K562 (cell line): ENCODE data around the gene YJEFN3. TPM values are rescaled to one million over a fixed set of nuclear protein-coding genes. Genes with fewer than 3 reads are reported as not detected.

Experiments used
- ATAC-seq: fragments of 200-7000 bp; cut with Tn5 transposase; 3 replicates; pipeline ENCODE4 v1.9.1; 2020; ENCODE audit warnings: moderate library complexity
- BruUV-seq: library from RNA; stranded (reverse); fragments of 400-500 nt; replicated peaks from 2 replicates; lab custom pipeline; 2021; lab: Mats Ljungman, UMichigan
- CTCF ChIA-PET: fragments of 300-600 bp; formaldehyde crosslinking; extraction: SDS; loops from one replicate; lab custom pipeline; 2021; ENCODE audit warnings: low intra/inter-chr PET ratio; lab: Yijun Ruan, JAX
- POLR2A ChIA-PET: fragments of 300-600, 350-650 bp; sonication (Branson Sonifier 250); formaldehyde crosslinking; extraction: SDS; loops from one replicate; lab custom pipeline; 2021; ENCODE audit warnings: antibody characterized with exemption, inconsistent platforms; lab: Yijun Ruan, JAX
- DNase-seq, 4 experiments: peaks; one replicate each; pipeline versions ENCODE4 v3.0.0 to v3.0.0-alpha.2; 2011 to 2018; ENCODE audit warnings: low spot score in 3 of 4, mixed read lengths in 3 of 4; ENCODE audit errors: extremely low read depth in 1 of 4
- FAIRE-seq: peaks from 2 replicates; lab custom pipeline; 2011; peaks lifted over from hg19 to GRCh38; lab: Jason Lieb, UNC
- H2AFZ ChIP-seq: 2 replicates; pipeline ENCODE4 v1.6.0; 2011; ENCODE audit warnings: low read depth, low read length, control low read depth, inconsistent platforms
- H3K27ac ChIP-seq: fragments of 200-600 bp; 3 replicates; pipeline ENCODE4 v1.8.0; 2011; ENCODE audit warnings: low read depth, mild to moderate bottlenecking, control low read depth, inconsistent platforms, low read length, moderate library complexity, mixed read lengths; ENCODE audit errors: extremely low read depth
- H3K27me3 ChIP-seq, 2 experiments: fragments of 300-600 bp in 1 of 2; 2 replicates in 1 of 2; 3 replicates in 1 of 2; pipeline versions ENCODE4 v1.6.0 to v1.8.0; 2011; ENCODE audit warnings: inconsistent platforms in 2 of 2, low read length in 2 of 2, mild to moderate bottlenecking in 1 of 2, mixed read lengths in 1 of 2, moderate library complexity in 1 of 2; ENCODE audit not compliant: control insufficient read depth in 2 of 2, insufficient read depth in 2 of 2
- H3K36me3 ChIP-seq: fragments of 300-600 bp; 3 replicates; pipeline ENCODE4 v1.8.0; 2011; ENCODE audit warnings: mild to moderate bottlenecking, low read length, inconsistent platforms; ENCODE audit not compliant: control insufficient read depth, insufficient read depth
- H3K4me1 ChIP-seq, 2 experiments: fragments of 200-600 bp in 1 of 2; replicated peaks in 1 of 2; 2 replicates in 1 of 2; 3 replicates in 1 of 2; pipeline versions ENCODE4 v1.5.1 to v1.8.0; 2011; ENCODE audit warnings: inconsistent platforms in 2 of 2, low read length in 2 of 2, mild to moderate bottlenecking in 1 of 2, mixed read lengths in 1 of 2, moderate library complexity in 1 of 2; ENCODE audit not compliant: control insufficient read depth in 2 of 2, insufficient read depth in 2 of 2
- H3K4me2 ChIP-seq: 2 replicates; pipeline ENCODE4 v1.6.1; 2011; ENCODE audit warnings: low read length, control low read depth, inconsistent platforms, mixed read lengths; ENCODE audit not compliant: insufficient read depth
- H3K4me3 ChIP-seq: fragments of 200-600 bp; sonication (generic), shearing (Covaris generic); 2 replicates; pipeline ENCODE4 v1.5.1; 2016; ENCODE audit warnings: control low read depth, inconsistent platforms
- H3K79me2 ChIP-seq: fragments of 200-600 bp; 3 replicates; pipeline ENCODE4 v1.8.0; 2011; ENCODE audit warnings: low read length, inconsistent platforms; ENCODE audit not compliant: control insufficient read depth, insufficient read depth
- H3K9ac ChIP-seq, 2 experiments: 2 replicates each; pipeline versions ENCODE4 v1.6.0 to v1.6.1; 2011; ENCODE audit warnings: low read depth in 2 of 2, low read length in 2 of 2, control low read depth in 1 of 2, inconsistent platforms in 1 of 2, mild to moderate bottlenecking in 1 of 2, mixed read lengths in 1 of 2; ENCODE audit not compliant: insufficient read depth in 1 of 2
- H3K9me1 ChIP-seq: one replicate; pipeline ENCODE4 v1.6.0; 2011; ENCODE audit warnings: inconsistent platforms, mild to moderate bottlenecking, low read length, moderate library complexity; ENCODE audit not compliant: control insufficient read depth, insufficient read depth
- H3K9me3 ChIP-seq: replicated peaks from 2 replicates; pipeline ENCODE4 v1.5.1; 2011; ENCODE audit warnings: low read depth, low read length, inconsistent platforms; ENCODE audit not compliant: control insufficient read depth, insufficient read depth
- H4K20me1 ChIP-seq: replicated peaks from 2 replicates; pipeline ENCODE4 v1.6.1; 2011; ENCODE audit warnings: low read length, inconsistent platforms, mixed read lengths; ENCODE audit not compliant: control insufficient read depth, insufficient read depth
- ATF1 ChIP-seq, 2 experiments: fragments of 450-650 bp in 1 of 2; IDR thresholded peaks; 2 replicates each; pipeline ENCODE4 v1.6.1; 2016; ENCODE audit warnings: missing compliant biosample characterization in 1 of 2, missing genetic modification characterization in 1 of 2
- ATF2 ChIP-seq: sonication (generic); formaldehyde crosslinking; IDR thresholded peaks from 2 replicates; pipeline ENCODE4 v1.8.1; 2022; ENCODE audit warnings: missing genetic modification reagents
- E2F4 ChIP-seq: sonication (generic); formaldehyde crosslinking; IDR thresholded peaks from 2 replicates; pipeline ENCODE4 v1.8.0; 2022; ENCODE audit warnings: mild to moderate bottlenecking, low read depth, missing genetic modification reagents
- E4F1 ChIP-seq: fragments of 250-450 bp; sonication (Bioruptor Pico); IDR thresholded peaks from 2 replicates; pipeline ENCODE4 v1.5.0; 2021; ENCODE audit warnings: mild to moderate bottlenecking, borderline replicate concordance
- ELF4 ChIP-seq: fragments of 450-650 bp; formaldehyde crosslinking; IDR thresholded peaks from 2 replicates; pipeline ENCODE4 v1.4.0; 2022; ENCODE audit warnings: missing genetic modification characterization
- FOXP1 ChIP-seq: sonication (generic); formaldehyde crosslinking; IDR thresholded peaks from 2 replicates; pipeline ENCODE4 v1.8.0; 2022; ENCODE audit warnings: mild to moderate bottlenecking, missing genetic modification reagents
- HNRNPL ChIP-seq: fragments of 200-400 bp; formaldehyde crosslinking; IDR thresholded peaks from 2 replicates; pipeline ENCODE4 v1.6.1; 2017; ENCODE audit warnings: low read depth, mild to moderate bottlenecking, low read length
- KLF16 ChIP-seq: IDR thresholded peaks from 2 replicates; pipeline ENCODE4 v1.6.1; 2016; ENCODE audit warnings: antibody characterized with exemption
- PHF21A ChIP-seq: fragments of 450-650 bp; IDR thresholded peaks from 2 replicates; pipeline ENCODE4 v1.6.1; 2017; ENCODE audit warnings: low read depth, borderline replicate concordance
- SMAD4 ChIP-seq: fragments of 250-450 bp; sonication (Bioruptor Pico); conservative IDR thresholded peaks from 2 replicates; pipeline ENCODE4 v1.8.0; 2021; ENCODE audit warnings: inconsistent platforms, mild to moderate bottlenecking, moderate library complexity
- TAF7 ChIP-seq: fragments of 450-650 bp; IDR thresholded peaks from 2 replicates; pipeline ENCODE4 v1.6.1; 2016; ENCODE audit warnings: missing genetic modification characterization, missing compliant biosample characterization
- XRCC4 ChIP-seq: IDR thresholded peaks from one replicate; pipeline ENCODE4 v1.6.1; 2011; ENCODE audit not compliant: insufficient read depth, insufficient read length; ENCODE audit errors: extremely low read depth
- ZBTB2 ChIP-seq: fragments of 450-650 bp; IDR thresholded peaks from 2 replicates; pipeline ENCODE4 v1.6.1; 2016; ENCODE audit warnings: antibody characterized with exemption
- WGBS: fragments of 100-300 bp; shearing (Covaris generic); methylation state at CpG from one replicate; pipeline ENCODE4 v1.1.6; 2016; ENCODE audit warnings: low coverage, mixed read lengths; ENCODE audit not compliant: insufficient coverage; ENCODE audit errors: missing lambda C conversion rate; 5-methylcytosine and 5-hydroxymethylcytosine counted together
- in situ Hi-C: fragments of 300-500 bp; cut with MboI; formaldehyde crosslinking; loops from 4 replicates; pipeline ENCODE4 v1.15.0; 2018; ENCODE audit warnings: inconsistent platforms, mixed read lengths
- intact Hi-C: fragments of 100-400 bp; cut with micrococcal nuclease; formaldehyde crosslinking; loops from 2 replicates; pipeline ENCODE4 v1.14.2; 2022
- polyA plus RNA-seq, 8 experiments: library from polyadenylated mRNA; depleted of rRNA in 4 of 8; stranded (reverse) in 5 of 8; unstranded in 3 of 8; fragments of >200 nt; fragmentation: Nextera tagmentation in 2 of 8; fragmentation: Illumina TruSeq in 1 of 8; extraction: Ambion mirVana in 2 of 8; extraction: Trizol in 1 of 8; gene quantifications; 2 replicates each; pipeline versions ENCODE4 v1.2.1 to v1.2.3, GENCODE V29; 2011 to 2014; ENCODE audit warnings: inconsistent platforms in 1 of 8, missing spikeins in 1 of 8
- total RNA-seq, 7 experiments: library from RNA; depleted of rRNA in 6 of 7; stranded (reverse); fragments of >200 nt in 6 of 7; fragmentation: Illumina TruSeq in 2 of 7; extraction: Trizol in 2 of 7; gene quantifications; 2 replicates each; pipeline versions ENCODE4 v1.2.1 to v1.2.3, GENCODE V29; 2011 to 2021; ENCODE audit warnings: low replicate concordance in 1 of 7
- TF ChIP-seq, protein P1 (sequence below), 2 experiments: IDR thresholded peaks; 2 replicates each; pipeline ENCODE4 v1.6.1; 2012; ENCODE audit warnings: improper control_type of control experiment in 2 of 2, low read depth in 2 of 2, low read length in 2 of 2, borderline replicate concordance in 1 of 2

Gene YJEFN3
- total and polyA plus RNA-seq, 9 of the 15 experiments (the other 6 are each of a cell fraction or from before 2014, with no cell fraction given): 0.04 to 5.8 (median 1.3) TPM; not detected in 1

DNA sequence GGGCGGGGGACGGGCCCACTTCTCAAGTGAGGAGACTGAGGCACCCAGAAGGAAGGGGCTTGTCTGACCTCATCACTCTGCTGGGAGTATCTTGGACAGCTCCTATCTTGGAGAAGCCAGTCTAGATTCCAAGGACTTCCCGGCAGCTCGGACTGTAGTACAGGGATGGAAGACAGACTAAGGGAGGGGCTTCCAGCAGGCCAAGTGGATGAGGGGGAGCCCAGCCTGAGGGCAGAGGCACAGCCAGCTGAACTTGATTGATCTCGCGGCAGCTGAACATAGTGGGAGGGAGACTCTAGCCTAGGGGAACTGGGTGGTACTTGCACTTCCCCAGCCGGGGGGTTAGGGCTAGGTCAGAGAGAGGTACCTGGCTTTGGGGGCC, 10.1 kb downstream of the YJEFN3 start:
- Histone ChIP-seq H3K27ac (no peak overlapping the region), H3K79me2 (no peaks in the 10 kb centered on the region)
- POLR2A ChIA-PET: no interaction called here
- no peak for TF ChIP-seq PHF21A
- TF ChIP-seq, protein P1, sequence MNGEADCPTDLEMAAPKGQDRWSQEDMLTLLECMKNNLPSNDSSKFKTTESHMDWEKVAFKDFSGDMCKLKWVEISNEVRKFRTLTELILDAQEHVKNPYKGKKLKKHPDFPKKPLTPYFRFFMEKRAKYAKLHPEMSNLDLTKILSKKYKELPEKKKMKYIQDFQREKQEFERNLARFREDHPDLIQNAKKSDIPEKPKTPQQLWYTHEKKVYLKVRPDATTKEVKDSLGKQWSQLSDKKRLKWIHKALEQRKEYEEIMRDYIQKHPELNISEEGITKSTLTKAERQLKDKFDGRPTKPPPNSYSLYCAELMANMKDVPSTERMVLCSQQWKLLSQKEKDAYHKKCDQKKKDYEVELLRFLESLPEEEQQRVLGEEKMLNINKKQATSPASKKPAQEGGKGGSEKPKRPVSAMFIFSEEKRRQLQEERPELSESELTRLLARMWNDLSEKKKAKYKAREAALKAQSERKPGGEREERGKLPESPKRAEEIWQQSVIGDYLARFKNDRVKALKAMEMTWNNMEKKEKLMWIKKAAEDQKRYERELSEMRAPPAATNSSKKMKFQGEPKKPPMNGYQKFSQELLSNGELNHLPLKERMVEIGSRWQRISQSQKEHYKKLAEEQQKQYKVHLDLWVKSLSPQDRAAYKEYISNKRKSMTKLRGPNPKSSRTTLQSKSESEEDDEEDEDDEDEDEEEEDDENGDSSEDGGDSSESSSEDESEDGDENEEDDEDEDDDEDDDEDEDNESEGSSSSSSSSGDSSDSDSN (IDR thresholded peaks at IDR 0.05; ENCODE audit: borderline replicate concordance in 1 of 2, low read depth in 2 of 2, low read length in 2 of 2): no peak
- TF ChIP-seq KLF16: no peak
- no peak for TF ChIP-seq HNRNPL
- no peak for TF ChIP-seq E4F1 (CRISPR knock-in tag)
- no peak for TF ChIP-seq ZBTB2
- TF ChIP-seq XRCC4: no peak
- no peak for TF ChIP-seq ATF2 (CRISPR knock-in tag)
- TF ChIP-seq TAF7 (tag): no peak
- TF ChIP-seq ELF4: no peak
- no peak for TF ChIP-seq ATF1 (CRISPR knock-in tag; IDR thresholded peaks at IDR 0.05)
- no peak for TF ChIP-seq ATF1 (tag; IDR thresholded peaks at IDR 0.05)
- no peak for TF ChIP-seq SMAD4 (CRISPR knock-in tag)
- no peak for TF ChIP-seq FOXP1 (CRISPR knock-in tag)
- no peak for TF ChIP-seq E2F4 (CRISPR knock-in tag)

More for the DNA sequence above, 10.1 kb downstream of the YJEFN3 start:
- Histone ChIP-seq H3K36me3 (no peaks in the 10 kb centered on the region), H3K9ac (no peak overlapping the region), H3K4me1 (peaks cover 2 to 58% of the 10 kb centered on the region in 2 experiments; a peak in 2 of 5 replicates), H2AFZ (no peak overlapping the region), H4K20me1 (no peaks in the 10 kb centered on the region), H3K9me3 (no peaks in the 10 kb centered on the region; the same call in 1 of the 2 replicates), H3K4me3 (no peak overlapping the region), H3K9me1 (no peaks in the 10 kb centered on the region), H3K4me2 (no peak overlapping the region), H3K27me3 (no peaks in the 10 kb centered on the region)
- no peak for DNase-seq
- WGBS: 81% methylated on average over 7 of the region's 7 CpGs
- intact Hi-C loops: no loop called here
- no TSS peak for BruUV-seq
- in situ Hi-C loops: loop anchor here (25.0 kb wide), 1 partner anchor 99 kb away; the partner anchor contains the start of genes GMIP and LPAR2
- ATAC-seq: no peak
- no peak for FAIRE-seq
- CTCF ChIA-PET: no interaction called here
